SK-N-SH treated with all-trans-retinoic acid at 6 μM for 48 hours (cell line): Measurements from ENCODE around the gene SLC52A1.

Experiments
- ATAC-seq: fragments of 200-7000 bp; cut with Tn5 transposase; 3 replicates; pipeline ENCODE4 v1.9.1; 2020; ENCODE audit warnings: mild to moderate bottlenecking, moderate library complexity
- BACH2 ChIP-seq: fragments of 250-450 bp; sonication (Bioruptor Pico); IDR thresholded peaks from 2 replicates; pipeline ENCODE4 v1.9.0; 2021; ENCODE audit warnings: mild to moderate bottlenecking, borderline replicate concordance
- CSDC2 ChIP-seq: fragments of 250-450 bp; sonication (Bioruptor Pico); IDR thresholded peaks from 2 replicates; pipeline ENCODE4 v1.5.0; 2020; ENCODE audit warnings: mild to moderate bottlenecking, moderate library complexity
- CSRNP3 ChIP-seq: fragments of 250-450 bp; sonication (Bioruptor Pico); IDR thresholded peaks from 2 replicates; pipeline ENCODE4 v1.5.1; 2021; ENCODE audit warnings: mild to moderate bottlenecking, moderate library complexity
- ESRRG ChIP-seq: fragments of 250-450 bp; sonication (Bioruptor Pico); IDR thresholded peaks from 2 replicates; pipeline ENCODE4 v1.6.1; 2021; ENCODE audit warnings: mild to moderate bottlenecking
- GLIS3 ChIP-seq: fragments of 250-450 bp; sonication (Bioruptor Pico); IDR thresholded peaks from 2 replicates; pipeline ENCODE4 v1.5.0; 2020; ENCODE audit warnings: mild to moderate bottlenecking, moderate library complexity
- ISL1 ChIP-seq: fragments of 250-450 bp; sonication (Bioruptor Pico); IDR thresholded peaks from 2 replicates; pipeline ENCODE4 v2.1.2; 2022; ENCODE audit warnings: mild to moderate bottlenecking, moderate library complexity
- OSR1 ChIP-seq: fragments of 250-450 bp; sonication (Bioruptor Pico); IDR thresholded peaks from 2 replicates; pipeline ENCODE4 v1.8.0; 2022; ENCODE audit warnings: moderate library complexity, mild to moderate bottlenecking, inconsistent platforms
- PATZ1 ChIP-seq: fragments of 250-450 bp; sonication (Bioruptor Pico); IDR thresholded peaks from 2 replicates; pipeline ENCODE4 v1.8.0; 2020; ENCODE audit warnings: mild to moderate bottlenecking, moderate library complexity, borderline replicate concordance
- PPARA ChIP-seq: fragments of 250-450 bp; sonication (Bioruptor Pico); IDR thresholded peaks from 2 replicates; pipeline ENCODE4 v1.5.0; 2020; ENCODE audit warnings: mild to moderate bottlenecking, borderline replicate concordance
- RARB ChIP-seq: fragments of 250-450 bp; sonication (Bioruptor Pico); IDR thresholded peaks from 2 replicates; pipeline ENCODE4 v1.8.0; 2021; ENCODE audit warnings: mild to moderate bottlenecking, moderate library complexity
- SNAI2 ChIP-seq: fragments of 250-450 bp; sonication (Bioruptor Pico); IDR thresholded peaks from 2 replicates; pipeline ENCODE4 v1.5.0; 2020; ENCODE audit warnings: mild to moderate bottlenecking, moderate library complexity
- TCF4 ChIP-seq: fragments of 250-450 bp; sonication (Bioruptor Pico); IDR thresholded peaks from 2 replicates; pipeline ENCODE4 v1.8.0; 2021; ENCODE audit warnings: mild to moderate bottlenecking, moderate library complexity, borderline replicate concordance
- TOX ChIP-seq: fragments of 250-450 bp; sonication (Bioruptor Pico); IDR thresholded peaks from 2 replicates; pipeline ENCODE4 v1.8.0; 2021; ENCODE audit warnings: mild to moderate bottlenecking, moderate library complexity, borderline replicate concordance
- TSHZ2 ChIP-seq: fragments of 250-450 bp; sonication (Bioruptor Pico); IDR thresholded peaks from 2 replicates; pipeline ENCODE4 v1.5.0; 2020; ENCODE audit warnings: mild to moderate bottlenecking, moderate library complexity
- ZC3H10 ChIP-seq: fragments of 250-450 bp; sonication (Bioruptor Pico); IDR thresholded peaks from 2 replicates; pipeline ENCODE4 v1.5.1; 2021; ENCODE audit warnings: mild to moderate bottlenecking, moderate library complexity
- ZFP3 ChIP-seq: fragments of 250-450 bp; sonication (Bioruptor Pico); IDR thresholded peaks from 2 replicates; pipeline ENCODE4 v1.5.0; 2020; ENCODE audit warnings: mild to moderate bottlenecking, moderate library complexity
- ZFP30 ChIP-seq: fragments of 450-650 bp; formaldehyde crosslinking; IDR thresholded peaks from 2 replicates; pipeline ENCODE4 v1.5.0; 2022; ENCODE audit warnings: mild to moderate bottlenecking, moderate library complexity
- ZNF565 ChIP-seq: fragments of 450-650 bp; formaldehyde crosslinking; conservative IDR thresholded peaks from 2 replicates; pipeline ENCODE4 v1.5.0; 2020; ENCODE audit warnings: low read depth, mild to moderate bottlenecking, moderate library complexity
- ZNF70 ChIP-seq: fragments of 450-650 bp; formaldehyde crosslinking; IDR thresholded peaks from 2 replicates; pipeline ENCODE4 v1.5.0; 2020; ENCODE audit warnings: mild to moderate bottlenecking, moderate library complexity
- ZNF8 ChIP-seq: fragments of 450-650 bp; formaldehyde crosslinking; IDR thresholded peaks from 2 replicates; pipeline ENCODE4 v1.5.0; 2020; ENCODE audit warnings: mild to moderate bottlenecking, moderate library complexity
- TF ChIP-seq, protein P1 (sequence below): fragments of 250-450 bp; sonication (Bioruptor Pico); IDR thresholded peaks from 2 replicates; pipeline ENCODE4 v1.5.1; 2020; ENCODE audit warnings: low read depth, mild to moderate bottlenecking, moderate library complexity
- TF ChIP-seq, protein P2 (sequence below): fragments of 250-450 bp; sonication (Bioruptor Pico); IDR thresholded peaks from 2 replicates; pipeline ENCODE4 v1.8.0; 2021; ENCODE audit warnings: low read depth, mild to moderate bottlenecking, moderate library complexity, borderline replicate concordance

Gene SLC52A1

DNA sequence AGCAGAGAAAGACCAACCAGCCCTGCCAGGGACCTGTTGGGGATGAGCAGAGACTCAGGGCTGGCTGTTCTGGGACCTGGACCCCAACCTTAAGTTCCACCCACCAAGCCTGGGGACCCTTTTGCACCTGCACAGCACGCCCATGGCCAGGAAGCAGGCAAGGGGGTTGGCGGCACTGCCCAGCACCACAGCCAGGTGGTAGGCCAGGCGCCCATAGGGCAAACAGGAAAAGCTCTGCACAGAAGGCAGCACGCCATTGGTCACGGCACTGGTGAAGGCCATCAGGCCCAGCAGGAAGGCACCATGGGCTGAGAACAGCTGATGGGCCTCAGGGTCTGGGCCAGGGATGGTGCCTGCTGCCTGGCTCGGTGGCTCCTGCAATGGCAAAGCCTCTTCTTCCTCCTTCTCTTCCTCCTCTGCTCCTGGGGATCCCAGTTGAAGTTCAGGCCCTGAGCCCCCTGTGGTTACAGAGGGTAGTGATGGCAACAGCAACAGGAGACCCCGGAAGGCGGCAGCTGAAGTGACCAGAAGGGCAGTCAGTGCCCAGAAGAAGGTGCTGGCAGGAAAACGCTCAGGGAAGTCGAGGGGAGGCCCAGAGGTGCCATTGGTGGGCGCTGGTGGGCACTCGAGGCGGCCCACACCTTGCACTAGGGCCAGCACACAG lies 1.7 kb downstream of the SLC52A1 start:
- no peak for TF ChIP-seq ZFP30 (CRISPR knock-in tag)
- TF ChIP-seq RARB = no peak
- no peak for TF ChIP-seq ESRRG
- TF ChIP-seq ZFP3 (CRISPR knock-in tag) = no peak
- TF ChIP-seq GLIS3 (CRISPR knock-in tag) = no peak
- TF ChIP-seq OSR1 (CRISPR knock-in tag) = no peak
- TF ChIP-seq BACH2 (CRISPR knock-in tag) = no peak
- no peak for TF ChIP-seq ZNF565 (CRISPR knock-in tag)
- TF ChIP-seq ZC3H10 (CRISPR knock-in tag) = no peak
- TF ChIP-seq TCF4 = no peak
- no peak for TF ChIP-seq ZNF70 (CRISPR knock-in tag)
- TF ChIP-seq TOX (CRISPR knock-in tag) = no peak
- no peak for ATAC-seq

GRCh38 chr17:5032865-5033264 lies 2.4 kb downstream of the SLC52A1 start:
- TF ChIP-seq, protein P1, sequence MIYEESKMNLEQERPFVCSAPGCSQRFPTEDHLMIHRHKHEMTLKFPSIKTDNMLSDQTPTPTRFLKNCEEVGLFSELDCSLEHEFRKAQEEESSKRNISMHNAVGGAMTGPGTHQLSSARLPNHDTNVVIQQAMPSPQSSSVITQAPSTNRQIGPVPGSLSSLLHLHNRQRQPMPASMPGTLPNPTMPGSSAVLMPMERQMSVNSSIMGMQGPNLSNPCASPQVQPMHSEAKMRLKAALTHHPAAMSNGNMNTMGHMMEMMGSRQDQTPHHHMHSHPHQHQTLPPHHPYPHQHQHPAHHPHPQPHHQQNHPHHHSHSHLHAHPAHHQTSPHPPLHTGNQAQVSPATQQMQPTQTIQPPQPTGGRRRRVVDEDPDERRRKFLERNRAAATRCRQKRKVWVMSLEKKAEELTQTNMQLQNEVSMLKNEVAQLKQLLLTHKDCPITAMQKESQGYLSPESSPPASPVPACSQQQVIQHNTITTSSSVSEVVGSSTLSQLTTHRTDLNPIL (CRISPR knock-in tag) = no peak
- TF ChIP-seq GLIS3 (CRISPR knock-in tag) = no peak
- no peak for TF ChIP-seq PATZ1 (CRISPR knock-in tag)
- no peak for TF ChIP-seq CSRNP3 (CRISPR knock-in tag)
- no peak for TF ChIP-seq TOX (CRISPR knock-in tag)
- TF ChIP-seq OSR1 (CRISPR knock-in tag) = no peak
- TF ChIP-seq PPARA (CRISPR knock-in tag) = no peak
- TF ChIP-seq ZNF70 (CRISPR knock-in tag) = no peak
- no peak for TF ChIP-seq ZNF8 (CRISPR knock-in tag)
- no peak for TF ChIP-seq SNAI2 (CRISPR knock-in tag)
- TF ChIP-seq ZFP3 (CRISPR knock-in tag) = no peak
- TF ChIP-seq, all 23 proteins: peak for 0
- ATAC-seq = no peak

- TF ChIP-seq CSRNP3 (CRISPR knock-in tag) (no peak), ZFP30 (CRISPR knock-in tag) (no peak), PATZ1 (CRISPR knock-in tag) (no peak), ISL1 (no peak), TCF4 (no peak), ZNF565 (CRISPR knock-in tag) (no peak), GLIS3 (CRISPR knock-in tag) (no peak), TSHZ2 (no peak), TOX (CRISPR knock-in tag) (no peak), CSDC2 (CRISPR knock-in tag) (no peak)
- TF ChIP-seq, protein P2, sequence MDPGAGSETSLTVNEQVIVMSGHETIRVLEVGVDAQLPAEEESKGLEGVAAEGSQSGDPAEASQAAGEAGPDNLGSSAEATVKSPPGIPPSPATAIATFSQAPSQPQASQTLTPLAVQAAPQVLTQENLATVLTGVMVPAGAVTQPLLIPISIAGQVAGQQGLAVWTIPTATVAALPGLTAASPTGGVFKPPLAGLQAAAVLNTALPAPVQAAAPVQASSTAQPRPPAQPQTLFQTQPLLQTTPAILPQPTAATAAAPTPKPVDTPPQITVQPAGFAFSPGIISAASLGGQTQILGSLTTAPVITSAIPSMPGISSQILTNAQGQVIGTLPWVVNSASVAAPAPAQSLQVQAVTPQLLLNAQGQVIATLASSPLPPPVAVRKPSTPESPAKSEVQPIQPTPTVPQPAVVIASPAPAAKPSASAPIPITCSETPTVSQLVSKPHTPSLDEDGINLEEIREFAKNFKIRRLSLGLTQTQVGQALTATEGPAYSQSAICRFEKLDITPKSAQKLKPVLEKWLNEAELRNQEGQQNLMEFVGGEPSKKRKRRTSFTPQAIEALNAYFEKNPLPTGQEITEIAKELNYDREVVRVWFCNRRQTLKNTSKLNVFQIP (CRISPR knock-in tag) = no peak
- TF ChIP-seq, protein P1 (CRISPR knock-in tag) = no peak
- TF ChIP-seq, all 23 proteins: peak for 0
- ATAC-seq = peak; percentile 70
These were observed 3.7 kb downstream of the SLC52A1 start for GRCh38 chr17:5031365-5032082.
